H9 (cell line): ENCODE data around the gene UST. TPM values are rescaled to one million over a fixed set of nuclear protein-coding genes. Genes with fewer than 3 reads are reported as not detected.

ENCODE experiments used
- DNase-seq: peaks from one replicate; pipeline ENCODE4 v3.0.0-alpha.2; 2017
- H2AFZ ChIP-seq: one replicate; pipeline ENCODE4 v1.6.1; 2013; ENCODE audit warnings: mild to moderate bottlenecking, low read length, control low read depth, moderate library complexity
- H2AK5ac ChIP-seq: 2 replicates; pipeline ENCODE4 v1.6.1; 2013; ENCODE audit warnings: low read length, control low read depth, mixed read lengths; ENCODE audit not compliant: insufficient read length
- H2BK120ac ChIP-seq: one replicate; pipeline ENCODE4 v1.6.1; 2013; ENCODE audit warnings: low read depth, mild to moderate bottlenecking, low read length, control low read depth, inconsistent platforms; ENCODE audit not compliant: poor library complexity, severe bottlenecking
- H2BK12ac ChIP-seq: 2 replicates; pipeline ENCODE4 v1.6.1; 2013; ENCODE audit warnings: low read length, control low read depth, mixed read lengths, low read depth; ENCODE audit not compliant: insufficient read length
- H2BK15ac ChIP-seq: 2 replicates; pipeline ENCODE4 v1.6.1; 2013; ENCODE audit warnings: low read depth, low read length, control low read depth
- H2BK20ac ChIP-seq: one replicate; pipeline ENCODE4 v1.6.1; 2013; ENCODE audit warnings: low read depth, mild to moderate bottlenecking, low read length, control low read depth, inconsistent platforms; ENCODE audit not compliant: poor library complexity, severe bottlenecking
- H2BK5ac ChIP-seq: 2 replicates; pipeline ENCODE4 v1.6.1; 2013; ENCODE audit warnings: low read length, control low read depth, mixed read lengths; ENCODE audit not compliant: insufficient read length
- H3K14ac ChIP-seq: 2 replicates; pipeline ENCODE4 v1.6.1; 2013; ENCODE audit warnings: low read length, control low read depth; ENCODE audit not compliant: insufficient read depth
- H3K18ac ChIP-seq: 2 replicates; pipeline ENCODE4 v1.6.1; 2013; ENCODE audit warnings: low read depth, mild to moderate bottlenecking, mixed read lengths, low read length, control low read depth; ENCODE audit not compliant: insufficient read length
- H3K23ac ChIP-seq: 2 replicates; pipeline ENCODE4 v1.6.1; 2013; ENCODE audit warnings: low read length, control low read depth, mixed read lengths, low read depth; ENCODE audit not compliant: insufficient read length
- H3K23me2 ChIP-seq: 2 replicates; pipeline ENCODE4 v1.6.1; 2013; ENCODE audit warnings: low read depth, mild to moderate bottlenecking, mixed read lengths, low read length, control low read depth; ENCODE audit not compliant: insufficient read length, poor library complexity, severe bottlenecking
- H3K27ac ChIP-seq: 2 replicates; pipeline ENCODE4 v1.5.1; 2013; ENCODE audit warnings: low read length, control low read depth, mixed read lengths, low read depth; ENCODE audit not compliant: insufficient read length
- H3K27me3 ChIP-seq: 2 replicates; pipeline ENCODE4 v1.6.1; 2013; ENCODE audit warnings: low read length, control low read depth, inconsistent platforms; ENCODE audit not compliant: insufficient read depth
- H3K4ac ChIP-seq: 2 replicates; pipeline ENCODE4 v1.6.1; 2013; ENCODE audit warnings: low read depth, mild to moderate bottlenecking, control low read depth, inconsistent platforms, low read length, moderate library complexity
- H3K4me1 ChIP-seq: 2 replicates; pipeline ENCODE4 v1.6.1; 2013; ENCODE audit warnings: low read length, control low read depth, inconsistent platforms; ENCODE audit not compliant: insufficient read depth
- H3K4me2 ChIP-seq: 2 replicates; pipeline ENCODE4 v1.6.1; 2013; ENCODE audit warnings: low read length, control low read depth, mixed read lengths; ENCODE audit not compliant: insufficient read length, insufficient read depth
- H3K56ac ChIP-seq: 2 replicates; pipeline ENCODE4 v1.6.1; 2013; ENCODE audit warnings: low read depth, mild to moderate bottlenecking, mixed read lengths, low read length, control low read depth; ENCODE audit not compliant: insufficient read length
- H3K79me1 ChIP-seq: 2 replicates; pipeline ENCODE4 v1.6.1; 2013; ENCODE audit warnings: low read depth, mild to moderate bottlenecking, moderate library complexity, low read length, control low read depth, inconsistent platforms; ENCODE audit not compliant: insufficient read depth, poor library complexity, severe bottlenecking
- H3K79me2 ChIP-seq: 2 replicates; pipeline ENCODE4 v1.6.1; 2013; ENCODE audit warnings: low read length, control low read depth, inconsistent platforms; ENCODE audit not compliant: insufficient read depth
- H3K9ac ChIP-seq: 2 replicates; pipeline ENCODE4 v1.6.1; 2013; ENCODE audit warnings: low read length, control low read depth, mixed read lengths; ENCODE audit not compliant: insufficient read length; ENCODE audit errors: extremely low read depth
- H3K9me3 ChIP-seq: one replicate; pipeline ENCODE4 v1.6.1; 2013; ENCODE audit warnings: low read depth, low read length, inconsistent platforms; ENCODE audit not compliant: control insufficient read depth
- H3T11ph ChIP-seq: one replicate; pipeline ENCODE4 v1.6.1; 2013; ENCODE audit warnings: mild to moderate bottlenecking, low read length, control low read depth, inconsistent platforms
- H4K20me1 ChIP-seq: one replicate; pipeline ENCODE4 v1.6.1; 2013; ENCODE audit not compliant: control insufficient read depth, insufficient read length, insufficient read depth
- H4K5ac ChIP-seq: 2 replicates; pipeline ENCODE4 v1.6.1; 2013; ENCODE audit warnings: low read depth, mild to moderate bottlenecking, mixed read lengths, low read length, control low read depth; ENCODE audit not compliant: insufficient read length
- H4K8ac ChIP-seq: replicated peaks from 2 replicates; pipeline ENCODE4 v1.6.1; 2013; ENCODE audit warnings: low read length, control low read depth, mixed read lengths, low read depth; ENCODE audit not compliant: insufficient read length
- H4K91ac ChIP-seq: 2 replicates; pipeline ENCODE4 v1.6.1; 2013; ENCODE audit warnings: low read depth, mild to moderate bottlenecking, moderate library complexity, mixed read lengths, low read length, control low read depth; ENCODE audit not compliant: insufficient read length
- H3K27ac Mint-ChIP-seq, 3 experiments: 2 replicates in 2 of 3; 3 replicates in 1 of 3; pipeline ENCODE4 v1.8.0; 2020 to 2021; ENCODE audit warnings: mixed read lengths in 3 of 3, mild to moderate bottlenecking in 1 of 3, moderate library complexity in 1 of 3
- H3K27me3 Mint-ChIP-seq: 2 replicates; pipeline ENCODE4 v1.8.0; 2021; ENCODE audit warnings: low read depth, mild to moderate bottlenecking, moderate library complexity, mixed read lengths
- H3K36me3 Mint-ChIP-seq, 3 experiments: 2 replicates in 2 of 3; 3 replicates in 1 of 3; pipeline ENCODE4 v1.8.0; 2020 to 2021; ENCODE audit warnings: low read depth in 3 of 3, mixed read lengths in 3 of 3; ENCODE audit not compliant: insufficient read depth in 1 of 3
- H3K4me1 Mint-ChIP-seq, 2 experiments: 2 replicates each; pipeline ENCODE4 v1.8.0; 2020; ENCODE audit warnings: mixed read lengths in 2 of 2
- H3K4me3 Mint-ChIP-seq, 2 experiments: 2 replicates in 1 of 2; 3 replicates in 1 of 2; pipeline ENCODE4 v1.8.0; 2020 to 2021; ENCODE audit warnings: mild to moderate bottlenecking in 2 of 2, mixed read lengths in 2 of 2, moderate library complexity in 1 of 2
- H3K9me3 Mint-ChIP-seq, 2 experiments: 2 replicates in 1 of 2; 3 replicates in 1 of 2; pipeline ENCODE4 v1.8.0; 2020; ENCODE audit warnings: mild to moderate bottlenecking in 2 of 2, mixed read lengths in 2 of 2, moderate library complexity in 1 of 2
- WGBS: extraction: QIAGEN DNeasy Blood & Tissue Kit; methylation state at CpG from one replicate; pipeline ENCODE4 v1.1.7; 2013; ENCODE audit warnings: missing lambda C conversion rate, low lambda C conversion rate, mixed read lengths; ENCODE audit not compliant: insufficient read length; ENCODE audit errors: extremely low coverage; 5-methylcytosine and 5-hydroxymethylcytosine counted together
- total RNA-seq: library from RNA; stranded (reverse); gene quantifications from 2 replicates; pipeline ENCODE4 v1.2.1, GENCODE V29; 2021
- TF ChIP-seq, protein P1 (sequence below): fragments of 200-600 bp; sonication (generic); conservative IDR thresholded peaks from 3 replicates; pipeline ENCODE4 v1.8.0; 2021; ENCODE audit warnings: antibody characterized with exemption, mild to moderate bottlenecking

The UST gene
- total RNA-seq, 1 experiment from 2014 or later, result 14.4 TPM

DNA sequence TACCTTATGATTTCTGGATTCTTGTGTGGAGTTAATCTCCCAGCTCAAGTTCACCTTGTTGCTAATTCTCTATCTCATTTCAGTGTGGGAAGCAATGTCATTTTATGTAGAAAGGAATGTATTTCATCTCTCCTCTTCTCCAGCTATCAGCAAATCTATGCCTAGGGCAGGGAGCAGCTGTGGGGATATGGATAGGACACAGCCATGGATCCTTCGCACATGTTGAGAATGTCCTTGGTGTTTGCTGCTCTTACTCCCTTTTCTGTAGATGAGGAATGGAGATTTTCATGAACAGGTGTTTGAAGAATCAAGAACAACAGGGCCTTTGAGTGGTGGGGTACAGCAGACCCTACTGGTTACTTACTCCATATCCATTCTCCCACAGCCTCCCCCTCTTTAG, 182.0 kb downstream of the UST start:
- H2BK20ac ChIP-seq, result no peak overlapping the region
- no peak for DNase-seq
- no peak overlapping the region for H3K23ac ChIP-seq
- H3K4me1 Mint-ChIP-seq, result peaks cover 26 to 28% of the 10 kb centered on the region in 2 experiments
- TF ChIP-seq, protein P1, sequence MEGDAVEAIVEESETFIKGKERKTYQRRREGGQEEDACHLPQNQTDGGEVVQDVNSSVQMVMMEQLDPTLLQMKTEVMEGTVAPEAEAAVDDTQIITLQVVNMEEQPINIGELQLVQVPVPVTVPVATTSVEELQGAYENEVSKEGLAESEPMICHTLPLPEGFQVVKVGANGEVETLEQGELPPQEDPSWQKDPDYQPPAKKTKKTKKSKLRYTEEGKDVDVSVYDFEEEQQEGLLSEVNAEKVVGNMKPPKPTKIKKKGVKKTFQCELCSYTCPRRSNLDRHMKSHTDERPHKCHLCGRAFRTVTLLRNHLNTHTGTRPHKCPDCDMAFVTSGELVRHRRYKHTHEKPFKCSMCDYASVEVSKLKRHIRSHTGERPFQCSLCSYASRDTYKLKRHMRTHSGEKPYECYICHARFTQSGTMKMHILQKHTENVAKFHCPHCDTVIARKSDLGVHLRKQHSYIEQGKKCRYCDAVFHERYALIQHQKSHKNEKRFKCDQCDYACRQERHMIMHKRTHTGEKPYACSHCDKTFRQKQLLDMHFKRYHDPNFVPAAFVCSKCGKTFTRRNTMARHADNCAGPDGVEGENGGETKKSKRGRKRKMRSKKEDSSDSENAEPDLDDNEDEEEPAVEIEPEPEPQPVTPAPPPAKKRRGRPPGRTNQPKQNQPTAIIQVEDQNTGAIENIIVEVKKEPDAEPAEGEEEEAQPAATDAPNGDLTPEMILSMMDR, result no peak
- no peaks in the 10 kb centered on the region for H3K27me3 ChIP-seq
- no peak overlapping the region for H3K9ac ChIP-seq
- H3K23me2 ChIP-seq, result no peaks in the 10 kb centered on the region
- no peak overlapping the region for H4K91ac ChIP-seq
- H3T11ph ChIP-seq, result no peak overlapping the region
- no peak overlapping the region for H2BK12ac ChIP-seq
- H4K20me1 ChIP-seq, result peaks cover 3% of the 10 kb centered on the region
- H3K4me1 ChIP-seq, result peaks cover 10% of the 10 kb centered on the region
- no peak overlapping the region for H2BK120ac ChIP-seq
- H3K9me3 Mint-ChIP-seq, result no peaks in the 10 kb centered on the region
- no CpG with 5 or more reads among the region's 1 CpG for WGBS
- H3K79me2 ChIP-seq, result no peaks in the 10 kb centered on the region; the same call in 1 of the 2 replicates
- no peaks in the 10 kb centered on the region for H3K9me3 ChIP-seq
- no peak overlapping the region for H3K4me3 Mint-ChIP-seq
- no peaks in the 10 kb centered on the region for H3K27me3 Mint-ChIP-seq
- H2AK5ac ChIP-seq, result no peak overlapping the region
- H3K27ac Mint-ChIP-seq, result no peak overlapping the region
- no peak overlapping the region for H4K5ac ChIP-seq
- H2BK5ac ChIP-seq, result no peak overlapping the region
- H3K27ac ChIP-seq, result no peak overlapping the region
- H3K4ac ChIP-seq, result no peak overlapping the region
- H3K14ac ChIP-seq, result no peak overlapping the region
- no peak overlapping the region for H3K18ac ChIP-seq
- no peak overlapping the region for H3K56ac ChIP-seq
- H3K36me3 Mint-ChIP-seq, result no peaks in the 10 kb centered on the region; a peak in 1 of 7 replicates
- H4K8ac ChIP-seq, result no peak overlapping the region
- no peak overlapping the region for H3K4me2 ChIP-seq
- H2AFZ ChIP-seq, result no peak overlapping the region
- H2BK15ac ChIP-seq, result no peak overlapping the region
- H3K79me1 ChIP-seq, result peaks cover 5% of the 10 kb centered on the region
